ENCODE data around the gene GBGT1. TPM values are rescaled to one million over a fixed set of nuclear protein-coding genes. Genes with fewer than 3 reads are reported as not detected.

Gene GBGT1
- total and polyA plus RNA-seq, 9 of the 15 experiments (the other 6 are each of a cell fraction or from before 2014, with no cell fraction given), result 0.55 to 25.8 (median 13.7) TPM

GRCh38 chr9:133148199-133149129 lies 15.2 kb downstream of the GBGT1 start (continued):
- TF ChIP-seq GMEB1 (CRISPR knock-in tag; IDR thresholded peaks at IDR 0.05) (peak; percentile 41), ZNF140 (CRISPR knock-in tag; IDR thresholded peaks at IDR 0.05) (no peak), MAX (CRISPR knock-in tag; IDR thresholded peaks at IDR 0.05) (no peak), NRF1 (conservative IDR thresholded peaks at IDR 0.05 in 1 of 2, IDR thresholded peaks at IDR 0.05 in 1 of 2) (peak; percentile 85 to 88), MCM2 (IDR thresholded peaks at IDR 0.05; ENCODE audit: low read depth) (no peak), ZBTB43 (CRISPR knock-in tag; IDR thresholded peaks at IDR 0.05) (0 out of 2 replicates have a peak, but pooled peaks have one; percentile 27), SOX6 (IDR thresholded peaks at IDR 0.05) (no peak), SNRNP70 (optimal IDR thresholded peaks at IDR 0.05; ENCODE audit: low read depth, low read length) (peak; percentile 89), ZNF785 (CRISPR knock-in tag; IDR thresholded peaks at IDR 0.05) (no peak), ZNF324 (CRISPR knock-in tag; IDR thresholded peaks at IDR 0.05) (no peak), MTA1 (IDR thresholded peaks at IDR 0.05; ENCODE audit: borderline replicate concordance) (no peak), ZBTB7A (IDR thresholded peaks at IDR 0.05; ENCODE audit: borderline replicate concordance, control insufficient read depth, low read depth, low read length) (0 out of 2 replicates have a peak, but pooled peaks have one; percentile 15), ZNF175 (CRISPR knock-in tag; IDR thresholded peaks at IDR 0.05; ENCODE audit: low read depth) (no peak), CGGBP1 (CRISPR knock-in tag; IDR thresholded peaks at IDR 0.05) (no peak), RBM25 (IDR thresholded peaks at IDR 0.05; ENCODE audit: low read depth, low read length, severe bottlenecking) (no peak), FUS (optimal IDR thresholded peaks at IDR 0.05; ENCODE audit: low read depth, low read length) (no peak), TRIM25 (IDR thresholded peaks at IDR 0.05; ENCODE audit: borderline replicate concordance) (no peak)

Measured in K562 (cell line).